ENCODE data around the gene OGFOD3. TPM values are rescaled to one million over a fixed set of nuclear protein-coding genes. Genes with fewer than 3 reads are reported as not detected.
"Not testable (repeated sequence)": the region's sequence is repeated elsewhere in the genome, so short reads cannot be mapped to it uniquely, and the experiment has no call there.

The OGFOD3 gene
- total RNA-seq, 1 experiment from 2014 or later = 25.0 TPM

DNA sequence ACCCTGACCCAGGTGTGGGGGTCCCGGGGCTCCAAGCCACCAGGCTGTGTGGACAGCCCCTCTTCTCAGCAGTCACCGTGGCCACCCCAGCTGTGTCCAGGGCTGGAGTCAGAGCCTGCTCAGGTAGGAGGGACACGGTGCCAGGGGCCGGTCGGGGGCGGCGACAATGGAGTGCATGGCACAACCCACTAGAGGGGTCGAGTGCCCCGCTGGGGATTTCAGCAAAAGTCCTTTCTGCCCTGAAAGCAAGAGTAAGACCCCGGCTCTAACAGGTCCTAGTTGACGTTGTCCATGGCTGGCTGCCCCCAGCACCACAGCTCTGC lies 35.5 kb downstream of the OGFOD3 start:
- no peaks in the 10 kb centered on the region for H3K27me3 ChIP-seq (replicated peaks; ENCODE audit: insufficient read depth, low read depth, low read length, poor library complexity)
- CTCF ChIA-PET = no interaction called here
- intact Hi-C loops (cut with micrococcal nuclease; ENCODE audit: unreplicated experiment) = no loop called here

DNA sequence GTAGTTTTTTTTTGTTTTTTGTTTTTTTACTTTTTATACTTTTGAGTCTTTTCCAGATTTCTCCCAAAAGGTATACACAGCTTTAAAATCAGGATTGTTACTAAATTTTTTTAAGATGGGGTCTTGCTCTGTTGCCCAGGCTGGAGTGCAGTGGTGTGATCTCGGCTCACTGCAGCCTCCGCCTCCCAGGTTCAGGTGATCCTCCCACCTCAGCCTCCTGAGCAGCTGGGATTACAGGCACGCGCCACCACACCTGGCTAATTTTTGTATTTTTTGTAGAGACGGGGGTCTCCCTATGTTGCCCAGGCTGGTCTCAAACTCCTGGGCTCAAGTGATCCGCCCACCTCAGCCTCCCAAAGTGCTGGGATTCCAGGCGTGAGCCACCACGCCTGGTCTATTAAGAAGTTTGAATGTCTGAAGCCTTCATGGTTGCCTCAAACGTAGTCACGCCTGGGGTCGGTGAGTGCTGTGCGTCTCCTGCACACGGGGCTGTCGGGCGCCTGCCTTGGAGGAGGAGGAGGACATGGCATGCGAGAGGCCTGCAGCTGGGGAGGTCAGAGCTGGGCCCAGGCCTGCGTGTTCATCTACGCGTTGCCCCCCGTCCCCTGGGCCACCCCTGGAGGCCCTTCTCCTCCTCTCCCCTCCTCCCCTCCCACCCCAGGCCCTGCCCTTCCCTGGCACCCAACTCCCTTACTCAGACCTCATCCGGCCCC lies 36.0 kb downstream of the OGFOD3 start:
- intact Hi-C loops (cut with micrococcal nuclease; ENCODE audit: unreplicated experiment); H3K27me3 ChIP-seq (replicated peaks; ENCODE audit: insufficient read depth, low read depth, low read length, poor library complexity); DNase-seq (ENCODE audit: low spot score); H3K9me3 ChIP-seq (ENCODE audit: low read depth, low read length, poor library complexity, severe bottlenecking); H3K4me1 ChIP-seq (ENCODE audit: insufficient read depth, low read length, poor library complexity, severe bottlenecking); BruUV-seq (replicated peaks); POLR2A ChIA-PET (ENCODE audit: low non-redundant PET); H3K27ac ChIP-seq (ENCODE audit: low read depth, low read length, poor library complexity, severe bottlenecking); CTCF ChIA-PET; H3K4me3 ChIP-seq (ENCODE audit: low read depth, low read length, poor library complexity, severe bottlenecking); H3K36me3 ChIP-seq (ENCODE audit: insufficient read depth, low read length, poor library complexity, severe bottlenecking): not testable (repeated sequence)

More for the DNA sequence above, 35.5 kb downstream of the OGFOD3 start:
- no peak overlapping the region for H3K27ac ChIP-seq (ENCODE audit: low read depth, low read length, poor library complexity, severe bottlenecking)
- H3K36me3 ChIP-seq (ENCODE audit: insufficient read depth, low read length, poor library complexity, severe bottlenecking) = no peaks in the 10 kb centered on the region
- TF ChIP-seq EZH2 (IDR thresholded peaks at IDR 0.05; ENCODE audit: borderline replicate concordance, low read depth, low read length, poor library complexity, severe bottlenecking) = no peak
- TF ChIP-seq, protein P1, sequence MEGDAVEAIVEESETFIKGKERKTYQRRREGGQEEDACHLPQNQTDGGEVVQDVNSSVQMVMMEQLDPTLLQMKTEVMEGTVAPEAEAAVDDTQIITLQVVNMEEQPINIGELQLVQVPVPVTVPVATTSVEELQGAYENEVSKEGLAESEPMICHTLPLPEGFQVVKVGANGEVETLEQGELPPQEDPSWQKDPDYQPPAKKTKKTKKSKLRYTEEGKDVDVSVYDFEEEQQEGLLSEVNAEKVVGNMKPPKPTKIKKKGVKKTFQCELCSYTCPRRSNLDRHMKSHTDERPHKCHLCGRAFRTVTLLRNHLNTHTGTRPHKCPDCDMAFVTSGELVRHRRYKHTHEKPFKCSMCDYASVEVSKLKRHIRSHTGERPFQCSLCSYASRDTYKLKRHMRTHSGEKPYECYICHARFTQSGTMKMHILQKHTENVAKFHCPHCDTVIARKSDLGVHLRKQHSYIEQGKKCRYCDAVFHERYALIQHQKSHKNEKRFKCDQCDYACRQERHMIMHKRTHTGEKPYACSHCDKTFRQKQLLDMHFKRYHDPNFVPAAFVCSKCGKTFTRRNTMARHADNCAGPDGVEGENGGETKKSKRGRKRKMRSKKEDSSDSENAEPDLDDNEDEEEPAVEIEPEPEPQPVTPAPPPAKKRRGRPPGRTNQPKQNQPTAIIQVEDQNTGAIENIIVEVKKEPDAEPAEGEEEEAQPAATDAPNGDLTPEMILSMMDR (conservative IDR thresholded peaks at IDR 0.05; ENCODE audit: low read depth, low read length) = no peak
- no TSS peak for BruUV-seq (replicated peaks)
- H3K4me1 ChIP-seq (ENCODE audit: insufficient read depth, low read length, poor library complexity, severe bottlenecking) = peaks cover 6% of the 10 kb centered on the region
- no peak for DNase-seq (ENCODE audit: low spot score)
- H3K4me3 ChIP-seq (ENCODE audit: low read depth, low read length, poor library complexity, severe bottlenecking) = no peak overlapping the region
- no peaks in the 10 kb centered on the region for H3K9me3 ChIP-seq (ENCODE audit: low read depth, low read length, poor library complexity, severe bottlenecking)
- POLR2A ChIA-PET (ENCODE audit: low non-redundant PET) = no interaction called here

DNA sequence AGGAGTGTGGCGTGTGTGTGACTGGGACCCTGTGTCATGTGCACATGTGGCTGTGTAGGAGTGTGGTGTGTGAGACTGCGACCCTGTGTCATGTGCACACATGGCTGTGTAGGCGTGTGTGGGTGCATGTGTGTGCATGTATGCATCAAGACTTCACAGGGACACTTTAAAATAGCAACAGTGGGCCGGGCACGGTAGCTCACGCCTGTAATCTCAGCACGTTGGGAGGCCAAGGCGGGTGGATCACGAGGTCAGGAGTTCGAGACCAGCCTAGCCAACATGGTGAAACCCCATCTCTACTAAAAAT lies 36.7 kb downstream of the OGFOD3 start:
- H3K36me3 ChIP-seq (ENCODE audit: insufficient read depth, low read length, poor library complexity, severe bottlenecking); DNase-seq (ENCODE audit: low spot score); CTCF ChIA-PET; POLR2A ChIA-PET (ENCODE audit: low non-redundant PET); BruUV-seq (replicated peaks); H3K27me3 ChIP-seq (replicated peaks; ENCODE audit: insufficient read depth, low read depth, low read length, poor library complexity); H3K4me3 ChIP-seq (ENCODE audit: low read depth, low read length, poor library complexity, severe bottlenecking); intact Hi-C loops (cut with micrococcal nuclease; ENCODE audit: unreplicated experiment); H3K9me3 ChIP-seq (ENCODE audit: low read depth, low read length, poor library complexity, severe bottlenecking); H3K27ac ChIP-seq (ENCODE audit: low read depth, low read length, poor library complexity, severe bottlenecking); H3K4me1 ChIP-seq (ENCODE audit: insufficient read depth, low read length, poor library complexity, severe bottlenecking): not testable (repeated sequence)

DNA sequence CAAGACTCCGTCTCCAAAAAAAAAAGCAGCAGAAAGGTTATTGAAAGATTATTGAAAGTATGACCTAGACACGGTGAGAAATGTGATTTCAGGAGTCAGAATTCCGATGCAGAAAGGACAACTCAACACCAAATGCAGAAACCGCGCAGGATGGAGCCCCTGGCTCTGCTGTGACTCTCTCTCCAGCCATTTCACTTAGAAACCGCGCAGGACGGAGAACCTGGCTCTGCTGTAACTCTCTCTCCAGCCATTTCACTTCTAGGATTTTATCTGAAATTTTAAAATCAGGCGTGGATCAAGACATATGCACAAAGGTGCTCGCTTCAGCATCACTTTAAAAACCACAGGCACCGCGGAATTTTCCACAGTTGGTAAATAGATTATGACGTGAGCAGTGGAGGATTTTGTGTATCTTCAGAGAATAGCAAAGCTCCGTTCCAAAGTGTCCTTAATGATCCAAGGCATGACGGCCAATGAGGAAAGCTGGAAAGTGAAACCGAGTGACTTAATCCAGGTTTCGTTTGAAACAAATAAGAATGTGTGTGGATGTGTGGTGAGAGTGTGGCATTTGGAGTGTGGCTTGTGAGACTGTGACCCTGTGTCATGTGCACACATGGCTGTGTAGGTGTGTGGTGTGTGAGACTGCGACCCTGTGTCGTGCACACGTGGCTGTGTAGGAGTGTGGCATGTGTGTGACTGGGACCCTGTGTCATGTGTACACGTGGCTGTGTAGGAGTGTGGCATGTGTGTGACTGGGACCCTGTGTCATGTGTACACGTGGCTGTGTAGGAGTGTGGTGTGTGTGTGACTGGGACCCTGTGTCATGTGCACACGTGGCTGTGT lies 37.3 kb downstream of the OGFOD3 start:
- Histone ChIP-seq H3K27ac (ENCODE audit: low read depth, low read length, poor library complexity, severe bottlenecking) (no peak overlapping the region), H3K9me3 (ENCODE audit: low read depth, low read length, poor library complexity, severe bottlenecking) (no peaks in the 10 kb centered on the region), H3K4me1 (ENCODE audit: insufficient read depth, low read length, poor library complexity, severe bottlenecking) (peaks cover 6% of the 10 kb centered on the region), H3K4me3 (ENCODE audit: low read depth, low read length, poor library complexity, severe bottlenecking) (no peak overlapping the region), H3K36me3 (ENCODE audit: insufficient read depth, low read length, poor library complexity, severe bottlenecking) (no peaks in the 10 kb centered on the region), H3K27me3 (replicated peaks; ENCODE audit: insufficient read depth, low read depth, low read length, poor library complexity) (no peaks in the 10 kb centered on the region)
- ChIA-PET POLR2A (ENCODE audit: low non-redundant PET) (no interaction called here), CTCF (no interaction called here)
- intact Hi-C loops (cut with micrococcal nuclease; ENCODE audit: unreplicated experiment) = no loop called here
- BruUV-seq (replicated peaks) = no TSS peak
- TF ChIP-seq, protein P1 (conservative IDR thresholded peaks at IDR 0.05; ENCODE audit: low read depth, low read length) = no peak
- no peak for TF ChIP-seq EZH2 (IDR thresholded peaks at IDR 0.05; ENCODE audit: borderline replicate concordance, low read depth, low read length, poor library complexity, severe bottlenecking)
- DNase-seq (ENCODE audit: low spot score) = no peak

Data from A673 (cell line).